Putamen (tissue), 1 donor: Measurements from ENCODE around the gene ANKRD55.
"Not testable (repeated sequence)": the region's sequence is repeated elsewhere in the genome, so short reads cannot be mapped to it uniquely, and the experiment has no call there.

Experiments
- DNase-seq: peaks from one replicate; pipeline ENCODE4 v3.0.0-alpha.2; 2016; ENCODE audit warnings: low spot score

ANKRD55 gene

GRCh38 chr5:56233230-56233629 is at the start of gene ANKRD55:
TSS of gene ANKRD55 (minus strand) at chr5:56233330. CDS start at chr5:56232913, 417 bp downstream.
- peak; percentile 35 for DNase-seq

GRCh38 chr5:56282216-56282615 is 49.1 kb upstream of the ANKRD55 start:
- no peak for DNase-seq

GRCh38 chr5:56281489-56282165 is 48.5 kb upstream of the ANKRD55 start:
- no peak for DNase-seq

GRCh38 chr5:56279979-56280378 is 46.8 kb upstream of the ANKRD55 start:
- no peak for DNase-seq

GRCh38 chr5:56279291-56279690 is 46.2 kb upstream of the ANKRD55 start:
- DNase-seq, result no peak

GRCh38 chr5:56278335-56278753 is 45.2 kb upstream of the ANKRD55 start:
- DNase-seq, result no peak

- no peak for DNase-seq
Observed at GRCh38 chr5:56277573-56277972, 44.4 kb upstream of the ANKRD55 start.

- no peak for DNase-seq
Observed at GRCh38 chr5:56273376-56273955, 40.3 kb upstream of the ANKRD55 start.

- DNase-seq, result no peak
Observed at GRCh38 chr5:56272765-56273164, 39.6 kb upstream of the ANKRD55 start.

- peak; percentile 78 for DNase-seq
Observed at GRCh38 chr5:56270568-56271392, 37.6 kb upstream of the ANKRD55 start.

GRCh38 chr5:56270058-56270457 is 36.9 kb upstream of the ANKRD55 start:
- no peak for DNase-seq

- no peak for DNase-seq
Observed at GRCh38 chr5:56269216-56269927, 36.2 kb upstream of the ANKRD55 start.

GRCh38 chr5:56268707-56269106 is 35.6 kb upstream of the ANKRD55 start:
- DNase-seq, result not testable (repeated sequence)

GRCh38 chr5:56267856-56268255 is 34.7 kb upstream of the ANKRD55 start:
- DNase-seq, result no peak

GRCh38 chr5:56264417-56265025 is 31.4 kb upstream of the ANKRD55 start:
- peak; percentile 13 for DNase-seq

- DNase-seq, result no peak
Observed at GRCh38 chr5:56262279-56262678, 29.1 kb upstream of the ANKRD55 start.

GRCh38 chr5:56259002-56259511 is 25.9 kb upstream of the ANKRD55 start:
- no peak for DNase-seq

GRCh38 chr5:56257763-56258529 is 24.8 kb upstream of the ANKRD55 start:
- DNase-seq, result not testable (repeated sequence)

GRCh38 chr5:56257010-56257409 is 23.9 kb upstream of the ANKRD55 start:
- no peak for DNase-seq

- DNase-seq, result no peak
Observed at GRCh38 chr5:56255502-56255901, 22.4 kb upstream of the ANKRD55 start.

- DNase-seq, result no peak
Observed at GRCh38 chr5:56253924-56254323, 20.8 kb upstream of the ANKRD55 start.
